ENCODE results near the gene ABTB2. TPM values are rescaled to one million over a fixed set of nuclear protein-coding genes. Genes with fewer than 3 reads are reported as not detected.

The ABTB2 gene
- total RNA-seq, 1 experiment from 2014 or later, result 46.3 TPM

DNA sequence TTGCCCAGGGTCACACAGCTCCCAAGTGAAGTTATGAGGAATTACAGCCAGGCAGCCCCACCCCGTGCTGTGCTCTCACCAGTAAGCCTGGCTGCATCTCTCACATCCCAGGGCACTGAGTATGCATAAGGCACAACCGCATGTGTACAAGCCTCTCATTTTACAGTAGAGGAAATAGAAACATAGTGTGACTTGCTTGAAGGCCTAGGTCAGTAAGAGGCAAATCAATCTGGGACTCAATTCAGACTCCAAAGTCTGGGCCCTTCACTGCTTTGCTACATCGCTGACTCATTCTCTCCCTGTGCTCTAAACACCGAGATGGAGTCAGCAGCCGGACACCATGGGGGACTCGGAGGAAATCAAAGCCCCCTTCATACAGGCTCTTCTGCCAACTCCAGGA, 7.9 kb downstream of the ABTB2 start:
- Histone ChIP-seq H3K36me3 (ENCODE audit: insufficient read depth, low read length, poor library complexity, severe bottlenecking) (no peaks in the 10 kb centered on the region), H3K4me3 (ENCODE audit: low read depth, low read length, poor library complexity, severe bottlenecking) (no peak overlapping the region), H3K27ac (ENCODE audit: low read depth, low read length, poor library complexity, severe bottlenecking) (no peak overlapping the region), H3K9me3 (ENCODE audit: low read depth, low read length, poor library complexity, severe bottlenecking) (no peaks in the 10 kb centered on the region), H3K27me3 (replicated peaks; ENCODE audit: insufficient read depth, low read depth, low read length, poor library complexity) (no peaks in the 10 kb centered on the region), H3K4me1 (ENCODE audit: insufficient read depth, low read length, poor library complexity, severe bottlenecking) (peaks cover 53% of the 10 kb centered on the region)
- TF ChIP-seq, protein P1, sequence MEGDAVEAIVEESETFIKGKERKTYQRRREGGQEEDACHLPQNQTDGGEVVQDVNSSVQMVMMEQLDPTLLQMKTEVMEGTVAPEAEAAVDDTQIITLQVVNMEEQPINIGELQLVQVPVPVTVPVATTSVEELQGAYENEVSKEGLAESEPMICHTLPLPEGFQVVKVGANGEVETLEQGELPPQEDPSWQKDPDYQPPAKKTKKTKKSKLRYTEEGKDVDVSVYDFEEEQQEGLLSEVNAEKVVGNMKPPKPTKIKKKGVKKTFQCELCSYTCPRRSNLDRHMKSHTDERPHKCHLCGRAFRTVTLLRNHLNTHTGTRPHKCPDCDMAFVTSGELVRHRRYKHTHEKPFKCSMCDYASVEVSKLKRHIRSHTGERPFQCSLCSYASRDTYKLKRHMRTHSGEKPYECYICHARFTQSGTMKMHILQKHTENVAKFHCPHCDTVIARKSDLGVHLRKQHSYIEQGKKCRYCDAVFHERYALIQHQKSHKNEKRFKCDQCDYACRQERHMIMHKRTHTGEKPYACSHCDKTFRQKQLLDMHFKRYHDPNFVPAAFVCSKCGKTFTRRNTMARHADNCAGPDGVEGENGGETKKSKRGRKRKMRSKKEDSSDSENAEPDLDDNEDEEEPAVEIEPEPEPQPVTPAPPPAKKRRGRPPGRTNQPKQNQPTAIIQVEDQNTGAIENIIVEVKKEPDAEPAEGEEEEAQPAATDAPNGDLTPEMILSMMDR (conservative IDR thresholded peaks at IDR 0.05; ENCODE audit: low read depth, low read length), result no peak
- no peak for TF ChIP-seq EZH2 (IDR thresholded peaks at IDR 0.05; ENCODE audit: borderline replicate concordance, low read depth, low read length, poor library complexity, severe bottlenecking)
- intact Hi-C loops (cut with micrococcal nuclease; ENCODE audit: unreplicated experiment), result no loop called here
- DNase-seq (ENCODE audit: low spot score), result no peak
- no TSS peak for BruUV-seq (replicated peaks)
- ChIA-PET CTCF (interaction anchor here (1.7 kb wide), 1 partner anchor 176 kb away, joined by 4 read pairs; no protein-coding TSS in a partner anchor), POLR2A (ENCODE audit: low non-redundant PET) (interaction anchor here (0.6 kb wide), 1 partner anchor 26 kb away, joined by 11 read pairs; no protein-coding TSS in a partner anchor)

DNA sequence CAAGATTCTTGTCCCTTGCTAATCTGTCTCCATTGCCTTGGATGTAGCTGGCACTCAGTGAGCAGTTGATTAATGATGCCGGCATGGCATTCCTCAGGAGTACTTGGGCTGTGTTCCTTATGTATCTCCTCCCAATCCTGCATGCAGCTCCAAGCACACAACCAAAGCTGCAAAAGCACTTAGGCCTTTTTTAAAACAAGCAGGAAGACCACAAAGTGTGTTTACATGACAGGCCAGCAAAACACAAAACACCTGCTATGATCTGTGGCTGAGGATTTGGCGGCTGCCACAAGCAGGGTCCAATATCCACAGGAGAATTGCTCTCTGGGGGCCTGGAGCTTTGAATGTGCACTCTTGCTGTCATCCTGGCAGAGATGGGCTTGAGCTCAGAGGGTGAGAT, 8.9 kb downstream of the ABTB2 start:
- Histone ChIP-seq H3K27me3 (replicated peaks; ENCODE audit: insufficient read depth, low read depth, low read length, poor library complexity) (no peaks in the 10 kb centered on the region), H3K27ac (ENCODE audit: low read depth, low read length, poor library complexity, severe bottlenecking) (no peak overlapping the region), H3K36me3 (ENCODE audit: insufficient read depth, low read length, poor library complexity, severe bottlenecking) (no peaks in the 10 kb centered on the region), H3K4me3 (ENCODE audit: low read depth, low read length, poor library complexity, severe bottlenecking) (no peak overlapping the region), H3K4me1 (ENCODE audit: insufficient read depth, low read length, poor library complexity, severe bottlenecking) (peaks cover 52% of the 10 kb centered on the region), H3K9me3 (ENCODE audit: low read depth, low read length, poor library complexity, severe bottlenecking) (no peaks in the 10 kb centered on the region)
- TF ChIP-seq, protein P1 (conservative IDR thresholded peaks at IDR 0.05; ENCODE audit: low read depth, low read length), result no peak
- no peak for TF ChIP-seq EZH2 (IDR thresholded peaks at IDR 0.05; ENCODE audit: borderline replicate concordance, low read depth, low read length, poor library complexity, severe bottlenecking)
- POLR2A ChIA-PET (ENCODE audit: low non-redundant PET), result interaction anchor here (0.5 to 0.8 kb wide), 2 partner anchors 9 to 520 kb away, joined by 3 read pairs; partner anchors contain the start of gene ABTB2
- no TSS peak for BruUV-seq (replicated peaks)
- CTCF ChIA-PET, result interaction anchor here (0.5 kb wide), 1 partner anchor 373 kb away, joined by 13 read pairs; no protein-coding TSS in a partner anchor
- DNase-seq (ENCODE audit: low spot score), result peak; percentile 76
- intact Hi-C loops (cut with micrococcal nuclease; ENCODE audit: unreplicated experiment), result no loop called here

DNA sequence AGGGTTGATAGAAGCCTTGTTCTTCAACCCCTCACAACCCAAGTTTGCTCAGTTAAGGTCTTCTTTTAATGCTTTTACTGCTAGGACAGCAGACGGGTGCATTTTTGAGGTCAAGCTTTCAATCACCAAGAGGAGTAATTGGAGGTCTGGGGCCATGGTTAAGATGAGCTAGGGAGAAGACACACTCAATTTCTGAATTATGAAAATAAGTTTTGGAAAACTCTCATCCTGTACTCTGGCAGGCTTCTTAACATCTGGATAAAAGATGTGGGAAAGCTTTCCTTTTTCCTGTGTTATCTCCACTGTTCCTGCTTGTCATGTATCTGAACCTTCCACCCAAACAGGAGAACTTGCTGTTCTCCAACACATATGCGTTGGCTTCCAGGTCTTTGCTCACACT, 9.7 kb downstream of the ABTB2 start:
- intact Hi-C loops (cut with micrococcal nuclease; ENCODE audit: unreplicated experiment), result no loop called here
- Histone ChIP-seq H3K4me1 (ENCODE audit: insufficient read depth, low read length, poor library complexity, severe bottlenecking) (peaks cover 48% of the 10 kb centered on the region), H3K27ac (ENCODE audit: low read depth, low read length, poor library complexity, severe bottlenecking) (no peak overlapping the region), H3K27me3 (replicated peaks; ENCODE audit: insufficient read depth, low read depth, low read length, poor library complexity) (no peaks in the 10 kb centered on the region), H3K4me3 (ENCODE audit: low read depth, low read length, poor library complexity, severe bottlenecking) (no peak overlapping the region), H3K9me3 (ENCODE audit: low read depth, low read length, poor library complexity, severe bottlenecking) (no peaks in the 10 kb centered on the region), H3K36me3 (ENCODE audit: insufficient read depth, low read length, poor library complexity, severe bottlenecking) (no peaks in the 10 kb centered on the region)
- ChIA-PET CTCF (interaction anchor here (0.5 kb wide), 1 partner anchor 372 kb away, joined by 13 read pairs; no protein-coding TSS in a partner anchor), POLR2A (ENCODE audit: low non-redundant PET) (no interaction called here)
- TF ChIP-seq, protein P1 (conservative IDR thresholded peaks at IDR 0.05; ENCODE audit: low read depth, low read length), result no peak
- no peak for TF ChIP-seq EZH2 (IDR thresholded peaks at IDR 0.05; ENCODE audit: borderline replicate concordance, low read depth, low read length, poor library complexity, severe bottlenecking)
- DNase-seq (ENCODE audit: low spot score), result no peak
- no TSS peak for BruUV-seq (replicated peaks)

All from A673 (cell line).